Lower lobe of right lung (tissue), 2 donors: ENCODE results near the gene PRAMEF14. TPM values are rescaled to one million over a fixed set of nuclear protein-coding genes. Genes with fewer than 3 reads are reported as not detected.
"Not testable (repeated sequence)": the region's sequence is repeated elsewhere in the genome, so short reads cannot be mapped to it uniquely, and the experiment has no call there.

Experiments
- ATAC-seq, 2 donors: fragments of 200-7000 bp; cut with Tn5 transposase; one replicate each; pipeline ENCODE4 v1.9.1; 2020 to 2022; ENCODE audit warnings: mild to moderate bottlenecking in 2 of 2, moderate library complexity in 2 of 2
- DNase-seq: peaks from one replicate; pipeline ENCODE4 v3.0.0-alpha.2; 2020
- H3K27ac ChIP-seq: fragments of 200-600 bp; one replicate; pipeline ENCODE4 v1.8.0; 2022
- H3K27me3 ChIP-seq: fragments of 200-600 bp; one replicate; pipeline ENCODE4 v1.8.0; 2022; ENCODE audit warnings: low read depth
- H3K36me3 ChIP-seq: fragments of 200-600 bp; one replicate; pipeline ENCODE4 v1.8.0; 2022; ENCODE audit warnings: mild to moderate bottlenecking
- H3K4me1 ChIP-seq: fragments of 200-600 bp; one replicate; pipeline ENCODE4 v1.8.0; 2022
- H3K4me3 ChIP-seq: fragments of 200-600 bp; one replicate; pipeline ENCODE4 v1.8.0; 2022; ENCODE audit warnings: mild to moderate bottlenecking
- H3K9me3 ChIP-seq: fragments of 200-600 bp; one replicate; pipeline ENCODE4 v1.8.0; 2022
- intact Hi-C: fragments of 100-400 bp; cut with DNase I; formaldehyde crosslinking; loops from one replicate; pipeline ENCODE4 v1.11.0; 2022
- long read RNA-seq: library from polyadenylated mRNA; unstranded; transcript quantifications from one replicate; pipeline ENCODE4 v2.0.0, GENCODE V29; 2021
- total RNA-seq: library from RNA; stranded (reverse); fragmentation: NEBNext Ultra II Directional; extraction: Animal tissue kit (Norgen Biotek cat#: 25700); gene quantifications from one replicate; pipeline ENCODE4 v1.2.1, GENCODE V29; 2021
- donor health status: DM: no; HTN: yes; CAD: no; lungs with severe emphysema.

Gene PRAMEF14
- total RNA-seq = not detected
- long read RNA-seq = 0 reads

DNA sequence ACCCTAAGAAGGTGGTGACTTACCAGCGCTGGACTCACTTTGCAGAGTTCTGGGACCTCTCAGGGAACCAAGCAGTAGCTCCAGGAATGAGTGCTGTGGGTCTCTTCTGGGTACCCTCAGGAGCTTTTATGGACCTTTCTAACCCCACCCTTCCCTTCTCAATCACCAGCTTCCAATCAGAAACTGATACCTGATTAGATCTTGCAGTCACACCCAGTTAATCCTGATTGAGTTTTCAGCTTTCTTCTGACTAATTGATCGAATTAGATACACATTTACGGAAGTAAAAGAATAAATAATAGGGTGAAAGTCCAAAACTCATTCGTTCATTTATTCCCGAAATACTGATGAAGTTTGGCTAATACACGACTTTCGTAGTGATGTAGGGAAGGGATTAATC, at the start of gene PRAMEF14:
Gene PRAMEF14, minus strand, starts transcription at position 101 of the 400 bp plus-strand sequence. CDS start 1,820 bp downstream, outside the sequence.
- H3K4me1 ChIP-seq, H3K9me3 ChIP-seq, H3K27me3 ChIP-seq, H3K27ac ChIP-seq, H3K4me3 ChIP-seq, intact Hi-C loops, DNase-seq, ATAC-seq, H3K36me3 ChIP-seq: not testable (repeated sequence)

GRCh38 chr1:13395311-13395710, 48.4 kb upstream of the PRAMEF14 start:
- ATAC-seq, H3K36me3 ChIP-seq, H3K4me1 ChIP-seq, DNase-seq, H3K4me3 ChIP-seq, intact Hi-C loops, H3K9me3 ChIP-seq, H3K27ac ChIP-seq, H3K27me3 ChIP-seq: not testable (repeated sequence)

GRCh38 chr1:13394761-13395160, 47.8 kb upstream of the PRAMEF14 start:
- ATAC-seq, H3K9me3 ChIP-seq, DNase-seq, H3K27ac ChIP-seq, H3K4me3 ChIP-seq, H3K4me1 ChIP-seq, intact Hi-C loops, H3K27me3 ChIP-seq, H3K36me3 ChIP-seq: not testable (repeated sequence)

DNA sequence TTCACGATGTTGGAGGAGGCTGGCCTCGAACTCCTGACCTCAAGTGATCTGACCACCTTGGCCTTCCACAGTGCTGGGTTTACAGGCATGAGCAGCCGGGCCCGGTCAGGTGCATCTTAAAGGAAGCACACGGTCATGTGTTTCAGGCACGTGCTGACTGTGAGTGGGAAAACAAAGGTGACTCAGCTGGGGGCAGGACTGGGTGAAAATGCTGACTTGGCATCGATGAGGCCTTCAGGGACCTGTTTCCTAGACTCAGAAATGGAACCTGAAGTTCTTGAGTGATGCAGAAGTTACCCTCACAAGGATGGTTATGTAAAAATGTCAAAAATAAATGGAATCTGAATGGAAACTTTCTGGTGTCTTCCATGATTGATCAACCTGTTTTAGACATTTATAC, 46.1 kb upstream of the PRAMEF14 start:
- H3K9me3 ChIP-seq, ATAC-seq, H3K4me1 ChIP-seq, intact Hi-C loops, H3K27me3 ChIP-seq, DNase-seq, H3K4me3 ChIP-seq, H3K36me3 ChIP-seq, H3K27ac ChIP-seq: not testable (repeated sequence)

- H3K4me1 ChIP-seq, H3K27me3 ChIP-seq, DNase-seq, H3K9me3 ChIP-seq, H3K36me3 ChIP-seq, ATAC-seq, H3K27ac ChIP-seq, H3K4me3 ChIP-seq, intact Hi-C loops: not testable (repeated sequence)
These were observed 42.4 kb upstream of the PRAMEF14 start, which contains the start of gene PRAMEF17 for GRCh38 chr1:13389332-13389731. Gene PRAMEF17 (plus strand): TSS chr1:13389632. CDS start chr1:13389658, 26 bp downstream.

GRCh38 chr1:13380380-13380779, 33.4 kb upstream of the PRAMEF14 start:
- DNase-seq, H3K9me3 ChIP-seq, H3K4me3 ChIP-seq, H3K27me3 ChIP-seq, intact Hi-C loops, H3K4me1 ChIP-seq, H3K36me3 ChIP-seq, H3K27ac ChIP-seq, ATAC-seq: not testable (repeated sequence)

GRCh38 chr1:13378983-13379382, 32.0 kb upstream of the PRAMEF14 start:
- intact Hi-C loops, ATAC-seq, H3K36me3 ChIP-seq, H3K9me3 ChIP-seq, H3K27ac ChIP-seq, DNase-seq, H3K27me3 ChIP-seq, H3K4me3 ChIP-seq, H3K4me1 ChIP-seq: not testable (repeated sequence)

GRCh38 chr1:13368544-13368943, 21.6 kb upstream of the PRAMEF14 start:
- intact Hi-C loops, DNase-seq, H3K4me3 ChIP-seq, ATAC-seq, H3K27me3 ChIP-seq, H3K9me3 ChIP-seq, H3K36me3 ChIP-seq, H3K27ac ChIP-seq, H3K4me1 ChIP-seq: not testable (repeated sequence)

- H3K4me3 ChIP-seq, H3K9me3 ChIP-seq, H3K27me3 ChIP-seq, H3K4me1 ChIP-seq, ATAC-seq, intact Hi-C loops, H3K27ac ChIP-seq, DNase-seq, H3K36me3 ChIP-seq: not testable (repeated sequence)
These were observed 19.6 kb upstream of the PRAMEF14 start for GRCh38 chr1:13366536-13366935.

DNA sequence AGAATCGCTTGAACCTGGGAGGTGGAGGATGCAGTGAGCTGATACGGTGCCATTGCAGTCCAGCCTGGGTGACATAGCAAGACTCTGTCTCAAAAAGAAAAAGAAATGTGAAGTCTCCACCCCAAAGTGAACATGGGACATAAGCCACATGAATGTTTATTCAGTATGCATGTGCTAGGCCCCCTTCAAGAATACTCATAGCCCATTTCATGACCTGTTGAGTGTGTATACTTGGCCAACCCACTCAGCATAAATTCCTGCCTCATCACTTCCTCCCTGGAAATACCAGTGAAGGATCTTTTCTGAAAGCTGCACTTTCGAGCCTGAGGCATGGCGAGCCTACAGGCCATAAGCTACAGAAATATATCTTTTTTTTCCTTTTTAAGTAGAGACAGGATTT, 18.0 kb upstream of the PRAMEF14 start:
- intact Hi-C loops, H3K4me3 ChIP-seq, H3K9me3 ChIP-seq, H3K27me3 ChIP-seq, H3K27ac ChIP-seq, H3K36me3 ChIP-seq, DNase-seq, H3K4me1 ChIP-seq: not testable (repeated sequence)
- peak; percentile 77 to 79 for ATAC-seq

GRCh38 chr1:13362364-13362763, 15.4 kb upstream of the PRAMEF14 start:
- intact Hi-C loops, H3K4me1 ChIP-seq, H3K36me3 ChIP-seq, H3K27ac ChIP-seq, ATAC-seq, DNase-seq, H3K9me3 ChIP-seq, H3K27me3 ChIP-seq, H3K4me3 ChIP-seq: not testable (repeated sequence)
